Effector CD4-positive, alpha-beta T cell (primary cell): ENCODE data around the gene SPECC1.
A peak's percentile ranks its signal among the peaks of the same experiment; 100 is the strongest.
"Not testable (repeated sequence)": the region's sequence is repeated elsewhere in the genome, so short reads cannot be mapped to it uniquely, and the experiment has no call there.

Experiments used
- DNase-seq: peaks from one replicate; pipeline ENCODE4 v3.0.0-alpha.2; 2020
- total RNA-seq: gene quantifications from one replicate; lab custom pipeline; 2026; lab: John Stamatoyannopoulos, UW

SPECC1 gene, protein sequence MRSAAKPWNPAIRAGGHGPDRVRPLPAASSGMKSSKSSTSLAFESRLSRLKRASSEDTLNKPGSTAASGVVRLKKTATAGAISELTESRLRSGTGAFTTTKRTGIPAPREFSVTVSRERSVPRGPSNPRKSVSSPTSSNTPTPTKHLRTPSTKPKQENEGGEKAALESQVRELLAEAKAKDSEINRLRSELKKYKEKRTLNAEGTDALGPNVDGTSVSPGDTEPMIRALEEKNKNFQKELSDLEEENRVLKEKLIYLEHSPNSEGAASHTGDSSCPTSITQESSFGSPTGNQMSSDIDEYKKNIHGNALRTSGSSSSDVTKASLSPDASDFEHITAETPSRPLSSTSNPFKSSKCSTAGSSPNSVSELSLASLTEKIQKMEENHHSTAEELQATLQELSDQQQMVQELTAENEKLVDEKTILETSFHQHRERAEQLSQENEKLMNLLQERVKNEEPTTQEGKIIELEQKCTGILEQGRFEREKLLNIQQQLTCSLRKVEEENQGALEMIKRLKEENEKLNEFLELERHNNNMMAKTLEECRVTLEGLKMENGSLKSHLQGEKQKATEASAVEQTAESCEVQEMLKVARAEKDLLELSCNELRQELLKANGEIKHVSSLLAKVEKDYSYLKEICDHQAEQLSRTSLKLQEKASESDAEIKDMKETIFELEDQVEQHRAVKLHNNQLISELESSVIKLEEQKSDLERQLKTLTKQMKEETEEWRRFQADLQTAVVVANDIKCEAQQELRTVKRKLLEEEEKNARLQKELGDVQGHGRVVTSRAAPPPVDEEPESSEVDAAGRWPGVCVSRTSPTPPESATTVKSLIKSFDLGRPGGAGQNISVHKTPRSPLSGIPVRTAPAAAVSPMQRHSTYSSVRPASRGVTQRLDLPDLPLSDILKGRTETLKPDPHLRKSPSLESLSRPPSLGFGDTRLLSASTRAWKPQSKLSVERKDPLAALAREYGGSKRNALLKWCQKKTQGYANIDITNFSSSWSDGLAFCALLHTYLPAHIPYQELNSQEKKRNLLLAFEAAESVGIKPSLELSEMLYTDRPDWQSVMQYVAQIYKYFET
- 5.1 reads per million, percentile 20 among the genes with 10 or more reads in this experiment for total RNA-seq

DNA sequence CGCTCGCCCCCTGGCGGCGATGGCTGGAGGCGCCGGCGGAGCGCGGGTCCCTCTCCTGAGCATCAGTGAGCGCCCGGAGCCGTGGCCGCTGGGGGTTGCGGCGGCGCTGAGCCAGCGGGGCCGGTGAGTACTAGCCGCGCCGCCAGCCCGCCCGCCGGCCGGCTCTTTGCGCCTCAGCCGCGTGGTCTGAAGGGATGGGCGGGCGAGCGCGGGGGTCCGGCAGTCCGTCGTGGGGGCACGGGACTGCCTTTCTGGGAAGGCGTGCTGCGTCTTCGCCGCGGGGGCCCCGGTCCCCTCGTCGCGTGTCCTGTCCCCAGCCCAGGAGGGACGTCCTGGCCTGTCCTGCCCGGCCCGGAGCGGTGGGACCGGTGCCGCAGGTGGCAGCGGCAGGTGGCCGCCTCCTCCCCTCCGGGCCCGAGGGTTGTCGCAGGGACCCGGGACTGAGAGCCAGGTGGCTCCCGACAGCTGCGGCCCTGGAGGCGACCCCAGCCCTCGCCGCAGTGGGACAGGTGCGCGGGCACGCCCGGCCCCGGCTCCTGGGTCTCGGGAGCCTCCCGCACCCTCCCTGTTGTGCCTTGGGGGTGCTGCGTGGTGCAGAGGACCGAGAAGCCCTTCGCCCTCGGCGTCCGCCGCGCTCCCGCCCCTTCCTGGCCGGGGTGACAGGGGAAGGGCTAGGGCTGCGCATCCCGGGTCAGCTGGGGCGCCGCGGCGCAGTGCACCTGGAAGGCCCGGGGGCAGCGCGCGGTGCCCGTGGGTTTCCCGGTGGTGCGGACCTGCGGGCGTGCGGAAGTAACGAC lies at the start of gene SPECC1:
Gene SPECC1 (plus strand): TSS at position 58 of the 797 bp plus-strand sequence. CDS start 87,293 bp downstream, outside the sequence.
- peak; percentile 72 for DNase-seq

DNA sequence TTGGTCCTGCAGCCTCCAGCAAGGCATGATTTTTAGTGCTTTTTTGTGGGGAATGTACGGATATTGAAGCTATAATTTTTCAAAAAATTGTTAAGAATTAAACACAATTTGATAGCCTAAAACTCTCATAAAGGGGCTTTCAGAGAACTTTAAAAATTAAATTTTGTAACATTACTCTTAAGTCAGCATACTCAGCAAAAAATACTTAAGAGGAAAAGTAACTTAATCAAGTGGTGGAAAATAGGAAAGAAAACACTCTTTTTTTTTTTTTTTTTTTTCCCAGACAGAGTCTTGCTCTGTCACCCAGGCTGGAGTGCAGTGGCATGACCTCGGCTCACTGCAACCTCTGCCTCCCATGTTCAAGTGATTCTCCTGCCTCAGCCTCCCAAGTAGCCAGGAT lies 46.2 kb upstream of the SPECC1 start:
- DNase-seq: not testable (repeated sequence)

DNA sequence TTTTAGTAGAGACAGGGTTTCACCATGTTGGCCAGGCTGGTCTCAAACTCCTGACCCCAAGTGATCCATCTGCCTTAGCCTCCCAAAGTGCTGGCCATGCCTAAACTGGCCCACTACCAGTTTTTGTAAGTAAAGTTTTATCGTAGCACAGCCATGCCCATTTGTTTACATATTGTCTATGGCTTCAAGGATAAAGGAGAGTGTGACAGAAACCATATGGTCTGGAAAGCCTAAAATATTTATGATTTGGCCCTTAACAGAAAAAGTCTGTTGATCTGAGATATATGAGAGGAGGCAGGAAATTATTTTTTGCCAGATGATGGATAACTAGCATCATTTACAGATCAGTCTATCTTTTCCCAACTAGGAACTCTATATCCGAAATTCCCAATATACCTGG lies 36.0 kb upstream of the SPECC1 start:
- DNase-seq: no peak

DNA sequence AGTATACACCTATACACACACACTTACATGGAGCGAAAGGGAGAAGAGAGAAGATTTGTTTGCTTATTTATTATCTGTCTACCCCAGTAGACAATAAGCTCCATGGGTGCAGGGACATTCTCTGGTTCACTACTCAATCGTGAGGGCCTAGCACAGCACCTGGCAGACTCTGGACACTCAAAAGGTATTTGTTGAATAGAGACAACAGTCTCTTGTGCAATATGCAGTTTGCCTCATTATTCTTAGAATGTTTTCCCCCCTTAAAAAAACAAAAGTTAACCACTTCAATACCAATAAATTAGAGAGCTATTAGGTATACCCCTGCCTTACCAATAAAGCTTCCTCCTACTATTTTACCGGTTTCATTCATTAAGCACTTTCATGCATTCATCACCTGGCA lies 33.6 kb upstream of the SPECC1 start:
- no peak for DNase-seq

DNA sequence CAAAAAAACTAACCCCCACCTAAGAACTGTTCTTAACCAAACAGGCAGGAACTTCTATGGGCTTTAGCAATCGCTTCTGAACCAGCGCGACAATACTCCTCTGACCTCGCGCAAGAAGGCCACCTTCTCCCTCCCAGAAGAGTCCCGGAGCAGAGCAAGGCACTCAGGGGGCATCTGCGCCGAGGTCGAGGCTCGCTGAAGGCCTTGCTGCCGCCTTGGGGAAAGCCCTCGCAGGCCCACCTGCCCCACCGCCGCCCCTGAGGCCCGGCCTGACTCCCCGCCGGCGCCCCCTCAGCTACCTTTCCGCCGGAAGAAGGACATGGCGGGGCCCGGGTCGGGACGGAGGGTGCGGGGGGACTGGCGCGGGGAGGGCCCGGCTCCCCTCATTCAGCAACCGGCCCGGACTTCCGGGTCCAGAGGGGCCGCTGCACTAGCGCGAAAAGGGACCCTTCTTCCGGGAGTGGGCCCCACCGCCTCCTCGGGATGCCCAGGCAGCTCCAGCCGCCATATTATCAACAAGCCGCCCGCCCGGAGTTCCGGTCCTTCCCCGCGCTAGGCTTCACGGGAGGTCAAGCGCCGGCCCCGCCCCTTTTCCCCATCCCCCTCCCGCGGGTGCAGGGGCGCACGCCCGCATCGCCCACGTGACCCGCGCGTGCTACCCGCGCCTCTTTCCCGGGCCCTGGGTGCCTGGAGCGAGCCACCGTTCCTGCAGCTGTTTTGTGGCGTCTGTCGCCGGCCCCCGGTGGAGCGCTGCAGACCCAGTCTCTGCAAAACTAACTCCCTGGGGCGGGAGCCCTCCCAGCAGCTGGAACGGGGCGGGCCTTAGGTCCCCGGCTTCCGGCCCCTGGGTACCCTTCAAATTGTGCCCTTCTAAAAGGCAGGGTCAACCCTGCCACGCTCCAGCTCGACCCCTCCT lies 31.6 kb upstream of the SPECC1 start, which contains the start of gene AKAP10:
Gene AKAP10 (minus strand): TSS at position 536 of the 916 bp plus-strand sequence. CDS start 149 bp downstream, at position 387.
- DNase-seq: peak; percentile 88

DNA sequence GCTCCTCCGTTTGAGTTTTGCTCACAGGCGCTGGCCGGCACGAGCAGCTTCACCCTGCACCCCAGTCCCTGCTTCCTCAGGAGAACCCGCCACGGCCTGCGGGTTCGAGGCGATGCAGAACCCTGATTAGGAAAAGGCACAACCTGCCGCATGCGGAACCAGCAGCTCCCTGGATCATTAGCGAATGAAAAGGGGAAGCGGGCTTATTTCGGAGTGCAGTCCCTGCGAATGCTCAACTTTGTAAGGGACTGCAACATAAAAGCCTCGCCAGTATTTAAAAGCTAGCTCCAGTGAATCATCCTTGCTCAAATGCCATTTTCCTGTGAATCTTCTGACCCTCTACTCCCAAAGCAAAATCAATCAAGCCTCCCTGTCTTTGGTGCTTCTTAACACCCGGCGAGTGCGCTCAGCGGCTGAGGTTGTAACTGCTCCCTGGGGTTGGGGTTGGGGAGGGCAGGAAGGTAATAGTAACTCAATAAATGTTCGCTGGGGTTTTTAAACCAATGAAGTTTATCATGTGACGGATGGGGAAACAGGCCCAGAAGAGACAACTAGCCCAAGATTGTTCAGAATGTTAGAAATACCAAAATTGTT lies 30.9 kb upstream of the SPECC1 start:
- DNase-seq: no peak

DNA sequence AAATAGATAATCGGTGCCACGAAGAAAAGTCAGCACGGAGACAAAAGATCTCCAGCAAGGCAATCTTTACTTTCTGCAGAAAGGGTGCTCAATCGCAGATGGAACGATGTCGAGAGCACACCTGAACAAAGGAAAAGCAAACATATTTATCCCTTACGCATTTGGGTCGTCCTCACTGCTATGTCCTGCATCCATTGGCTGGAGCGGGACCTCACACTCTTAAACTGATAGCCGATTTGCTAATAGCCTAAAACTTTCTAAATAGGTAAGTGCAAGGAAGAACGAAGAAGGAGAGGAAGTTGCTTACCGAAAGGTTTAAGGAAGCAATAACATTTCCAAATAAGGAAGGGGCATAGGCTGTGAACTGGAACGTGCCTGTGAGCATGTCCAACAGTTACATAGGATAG lies 30.4 kb upstream of the SPECC1 start:
- no peak for DNase-seq

DNA sequence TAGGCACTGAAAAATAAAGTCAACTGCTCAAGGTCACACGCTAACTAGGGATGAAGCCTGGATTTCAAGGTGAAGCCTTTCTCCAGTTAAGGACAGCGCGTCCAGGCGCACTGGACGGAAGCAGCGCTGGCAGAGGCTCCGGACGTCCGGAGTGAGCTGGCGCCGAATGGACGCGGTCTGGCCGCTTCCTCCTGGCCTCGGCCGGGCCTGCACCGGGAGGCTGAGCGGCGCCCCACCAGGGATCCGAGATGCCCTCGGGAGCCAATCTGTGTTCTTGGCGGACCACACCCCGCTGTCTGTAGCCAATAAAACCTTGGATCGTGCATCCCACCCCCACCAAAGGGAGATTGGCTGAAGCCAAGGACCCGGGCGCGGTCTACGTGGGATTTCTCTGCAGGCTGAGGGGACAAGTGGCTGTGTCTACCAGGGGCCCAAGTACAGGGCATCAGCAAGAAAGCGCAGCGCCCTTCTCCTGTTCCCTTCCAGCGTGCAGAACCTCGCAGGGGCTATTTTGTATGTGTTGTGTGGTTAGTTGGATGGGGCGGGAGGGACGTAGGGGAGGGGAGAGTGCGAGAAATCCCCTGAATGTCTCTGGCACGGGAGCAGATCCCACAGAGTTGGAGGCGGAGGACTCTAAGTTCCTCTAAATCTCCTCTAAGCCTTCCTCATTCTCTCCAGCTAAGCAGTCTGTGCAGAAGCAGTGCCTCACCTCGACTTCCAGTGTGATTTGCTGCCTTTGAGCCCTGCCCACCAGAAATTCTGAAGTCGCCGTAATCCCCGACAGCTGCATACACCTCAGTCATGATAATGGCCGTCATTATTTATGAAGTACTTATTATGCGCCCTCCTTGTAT lies 29.0 kb upstream of the SPECC1 start:
- no peak for DNase-seq

DNA sequence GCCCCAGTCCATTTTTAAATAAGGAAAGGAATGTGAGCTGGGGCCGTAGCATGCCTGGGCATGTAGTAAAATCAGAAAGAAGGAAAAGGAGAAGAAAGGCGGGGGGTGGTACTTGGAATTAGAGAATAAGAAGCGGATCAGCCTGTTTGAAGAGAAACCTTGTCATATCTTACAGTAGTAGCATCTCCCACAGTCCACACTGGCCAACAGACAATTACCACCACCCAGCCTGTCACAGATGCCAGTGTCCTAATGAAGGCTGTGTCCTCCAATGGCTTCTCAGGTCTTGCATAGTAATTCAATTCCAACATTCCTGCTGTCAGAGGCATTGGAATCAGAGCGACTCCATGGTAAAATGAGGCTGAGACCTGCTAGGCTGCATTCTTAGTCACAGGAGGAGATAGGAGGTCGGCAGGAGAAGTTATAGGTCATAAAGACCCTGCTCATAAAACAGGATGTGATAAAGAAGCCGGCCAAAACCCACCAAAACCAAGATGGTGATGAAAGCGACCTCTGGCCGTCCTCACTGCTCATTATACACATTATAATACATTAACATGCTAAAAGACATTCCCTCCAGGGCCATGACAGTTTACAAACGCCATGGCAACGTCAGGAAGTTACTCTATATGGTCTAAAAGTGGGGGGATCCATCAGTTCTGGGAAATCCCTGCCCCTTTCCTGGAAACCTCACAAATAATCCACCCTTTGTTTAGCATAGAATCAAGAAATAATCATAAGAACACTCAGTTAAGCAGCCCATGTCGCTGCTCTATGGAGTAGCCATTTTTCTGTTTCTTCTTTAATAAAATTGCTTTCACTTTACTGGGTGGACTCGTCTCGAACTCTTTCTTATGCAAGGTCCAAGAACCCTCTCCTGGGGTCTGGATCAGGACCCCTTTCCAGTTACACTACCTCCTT lies 22.0 kb upstream of the SPECC1 start:
- no peak for DNase-seq

DNA sequence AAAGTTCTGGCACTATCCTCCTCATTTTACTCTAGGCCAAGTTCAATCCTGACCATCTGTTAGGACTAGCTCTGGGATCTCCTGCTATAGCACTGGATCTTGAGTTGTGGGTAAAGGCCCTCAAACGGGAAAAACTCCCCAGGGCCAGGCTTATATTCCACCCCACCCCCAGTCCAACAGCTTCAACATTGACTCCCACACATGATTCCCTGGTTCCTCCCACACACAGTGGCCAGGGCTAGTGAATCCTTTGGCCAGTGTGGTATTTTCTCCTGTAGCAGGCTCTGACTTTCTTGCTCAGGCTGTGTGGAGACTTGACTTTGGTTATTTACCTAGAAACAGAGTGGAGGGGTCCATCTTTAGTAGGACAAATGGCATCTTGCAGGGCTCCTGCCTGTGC lies 21.3 kb upstream of the SPECC1 start:
- no peak for DNase-seq

DNA sequence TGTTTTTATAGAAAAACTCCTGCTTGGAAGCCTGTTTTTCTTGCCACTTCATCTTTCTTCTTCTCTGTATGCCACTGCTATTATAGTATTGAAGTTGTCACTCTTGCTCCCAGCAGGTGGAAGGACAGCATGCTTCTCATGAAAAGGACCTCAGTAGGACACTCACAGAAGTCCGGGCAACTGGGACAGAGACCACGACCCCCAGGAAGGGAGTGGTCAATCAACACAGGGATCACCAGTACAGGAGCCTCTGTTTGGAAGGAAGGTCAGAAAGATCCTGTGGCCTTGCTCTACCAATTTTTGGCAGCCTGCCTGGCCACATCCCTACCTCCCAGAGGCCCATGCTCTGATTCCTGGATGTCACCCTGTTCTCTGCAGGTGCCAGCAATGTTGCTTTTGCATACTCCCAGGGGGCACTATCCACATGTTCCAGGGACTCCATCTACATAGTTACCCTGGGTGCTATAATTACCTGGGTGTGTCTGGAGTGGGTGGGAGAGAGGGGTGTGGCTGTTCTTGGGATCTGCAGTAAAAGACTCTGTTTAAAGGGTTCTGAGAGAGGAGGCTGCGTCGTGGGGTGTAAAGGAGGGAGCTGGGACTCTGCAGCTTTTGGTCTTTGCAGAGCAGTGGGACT lies 17.8 kb upstream of the SPECC1 start:
- no peak for DNase-seq

DNA sequence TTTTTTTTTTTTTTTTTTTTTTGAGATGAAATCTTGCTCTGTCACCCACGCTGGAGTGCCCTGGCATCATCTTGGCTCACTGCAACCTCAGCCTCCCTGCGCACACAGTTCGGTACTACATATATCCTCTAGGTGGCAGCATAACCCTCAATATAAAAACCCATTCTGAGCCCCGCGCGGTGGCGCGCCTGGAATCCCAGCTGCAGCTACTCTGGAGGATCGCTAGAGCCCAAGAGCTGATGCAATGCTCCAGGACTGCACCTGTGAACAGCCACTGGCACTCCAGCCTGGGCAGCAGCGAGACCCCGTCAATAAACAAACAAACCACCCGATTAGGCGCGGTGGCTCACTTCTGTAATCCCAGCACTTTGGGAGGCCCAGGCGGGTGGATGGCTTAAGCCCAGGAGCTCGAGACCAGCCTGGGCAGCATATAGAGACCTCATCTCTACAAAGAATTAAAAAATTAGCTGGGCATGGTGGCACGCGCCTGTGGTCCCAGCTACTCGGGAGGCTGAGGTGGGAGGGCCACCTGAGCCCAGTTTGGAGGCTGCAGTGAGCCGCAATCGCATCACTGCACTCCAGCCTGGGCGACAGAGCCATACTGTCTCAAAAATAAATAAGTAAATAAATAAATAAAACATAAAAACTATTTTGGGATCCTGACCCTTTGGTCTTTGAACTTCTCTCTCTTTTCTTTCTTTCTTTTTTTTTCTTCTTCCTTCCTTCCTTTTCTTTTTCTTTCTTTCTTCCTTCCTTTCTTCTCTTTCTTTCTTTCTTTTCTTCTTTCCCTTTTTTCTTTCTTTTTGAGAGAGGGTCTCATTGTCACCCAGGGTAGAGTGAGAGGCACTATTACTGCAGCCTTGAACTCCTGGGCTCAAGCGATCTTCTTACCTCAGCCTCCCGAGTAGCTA lies 16.1 kb upstream of the SPECC1 start:
- peak; percentile 60 for DNase-seq

DNA sequence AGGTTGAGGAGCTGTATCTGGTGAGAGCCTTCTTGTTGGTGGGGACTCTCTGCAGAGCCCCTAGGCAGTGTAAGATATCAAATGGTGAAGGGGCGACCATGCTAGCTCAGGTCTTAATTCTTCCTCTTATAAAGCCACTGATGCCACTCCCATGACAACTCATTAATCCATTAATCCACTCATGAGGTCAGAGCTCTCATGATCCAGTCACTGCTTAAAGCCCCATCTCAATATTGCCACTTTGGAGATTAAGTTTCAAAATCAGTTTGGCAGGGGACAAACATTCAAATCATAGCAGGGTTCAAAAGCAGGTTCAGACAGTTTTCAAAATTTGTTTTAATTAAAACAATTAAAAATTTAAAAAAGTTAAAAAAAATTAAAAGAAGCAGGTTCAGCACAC lies 13.1 kb upstream of the SPECC1 start:
- DNase-seq: no peak

DNA sequence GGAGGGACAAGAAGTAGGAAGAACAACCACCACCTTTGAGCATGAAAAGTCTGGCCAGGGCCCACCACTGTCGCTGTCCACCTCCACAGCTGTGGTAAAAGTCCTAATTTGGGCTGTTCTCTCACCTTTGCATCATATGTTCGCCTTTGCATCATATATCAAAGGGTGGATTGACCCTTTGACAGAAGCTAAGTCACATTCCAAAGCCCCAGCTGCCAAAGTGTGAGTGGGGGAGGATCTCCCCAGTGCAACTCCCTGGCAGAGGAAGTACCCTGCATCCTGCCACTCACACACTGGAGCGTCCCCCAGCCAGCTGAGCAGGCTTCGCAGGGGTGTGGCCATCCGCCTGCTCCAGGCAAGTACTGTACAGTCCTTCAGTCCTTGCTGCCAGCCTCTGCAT lies 12.7 kb upstream of the SPECC1 start:
- DNase-seq: no peak

DNA sequence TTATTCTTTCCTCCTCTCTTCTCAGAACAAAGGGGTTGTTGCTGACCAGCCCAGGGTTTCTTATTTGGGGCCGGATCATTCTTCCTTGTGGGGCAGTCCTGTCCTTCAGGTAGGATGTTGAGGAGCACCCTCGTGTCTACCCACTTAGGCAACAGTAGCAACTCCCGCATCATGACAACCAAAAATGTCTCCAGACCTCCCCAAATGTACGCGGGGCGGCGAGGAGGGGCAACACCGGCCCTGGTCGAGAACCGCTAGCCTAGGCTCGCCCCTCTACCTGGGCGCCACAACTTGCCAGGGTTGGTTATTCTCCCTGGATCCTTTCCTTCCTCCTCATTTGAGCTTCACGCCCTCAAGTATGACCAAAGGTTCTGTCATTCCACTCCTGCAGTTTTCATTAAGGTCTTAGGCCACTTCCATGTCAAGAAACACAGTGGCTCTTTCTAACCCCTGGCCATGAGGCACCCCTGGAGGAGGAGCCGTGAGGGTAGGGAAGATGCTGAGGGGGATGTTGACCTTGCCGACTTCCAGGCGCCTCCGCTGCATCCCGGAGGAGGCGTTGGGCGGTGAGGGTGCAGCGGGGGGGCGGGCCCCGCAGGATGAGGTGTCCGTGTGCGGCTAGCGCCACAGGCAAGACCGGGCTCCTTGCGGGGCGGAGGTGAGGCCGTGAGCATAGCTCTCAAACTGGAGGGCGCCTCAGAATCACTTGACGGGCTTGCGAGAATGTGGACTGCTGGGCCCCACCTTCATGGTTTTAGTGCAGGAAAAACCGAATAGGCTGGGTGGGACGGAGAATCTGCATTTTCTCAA lies 712 bp upstream of the SPECC1 start:
- no peak for DNase-seq

DNA sequence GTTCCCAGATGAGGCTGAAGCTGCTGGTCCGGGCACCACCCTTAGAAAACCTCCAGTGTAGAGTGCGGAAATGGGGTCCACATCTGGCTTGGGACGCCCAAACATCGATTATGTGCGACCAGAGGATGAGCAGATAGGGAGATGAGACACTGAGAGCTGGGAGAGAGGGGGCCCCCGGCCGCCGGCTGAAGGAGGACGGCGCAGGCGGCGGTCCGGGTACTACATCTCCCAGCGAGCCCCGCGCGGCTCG lies 182 bp upstream of the SPECC1 start:
- no peak for DNase-seq
